ENCODE results near the gene MTUS2.
A peak's percentile ranks its signal among the peaks of the same experiment; 100 is the strongest.

The MTUS2 gene

DNA sequence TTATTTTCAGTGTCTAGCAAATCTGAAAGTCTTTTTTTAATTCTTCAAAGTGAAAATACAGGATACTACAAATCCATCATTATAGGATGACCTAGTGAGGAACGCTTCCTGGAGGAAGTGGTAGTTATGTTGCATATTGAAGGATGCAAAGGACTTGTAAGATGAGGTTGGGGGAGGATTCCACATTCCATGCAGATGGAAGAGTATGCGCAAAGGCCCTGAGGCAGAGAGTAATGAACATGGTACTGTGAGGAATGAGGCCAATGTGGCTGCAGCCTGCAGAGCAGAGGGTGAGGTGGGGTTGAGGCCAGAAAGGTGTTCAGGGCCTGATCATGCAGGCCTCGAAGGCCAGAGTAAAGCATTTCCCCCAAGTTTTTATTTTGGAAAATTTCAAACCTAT lies 202.8 kb downstream of the MTUS2 start:
- DNase-seq (ENCODE audit: low read depth), result no peak

- DNase-seq (ENCODE audit: low read depth), result no peak
Measured at GRCh38 chr13:29024783-29025182, 204.6 kb downstream of the MTUS2 start.

DNA sequence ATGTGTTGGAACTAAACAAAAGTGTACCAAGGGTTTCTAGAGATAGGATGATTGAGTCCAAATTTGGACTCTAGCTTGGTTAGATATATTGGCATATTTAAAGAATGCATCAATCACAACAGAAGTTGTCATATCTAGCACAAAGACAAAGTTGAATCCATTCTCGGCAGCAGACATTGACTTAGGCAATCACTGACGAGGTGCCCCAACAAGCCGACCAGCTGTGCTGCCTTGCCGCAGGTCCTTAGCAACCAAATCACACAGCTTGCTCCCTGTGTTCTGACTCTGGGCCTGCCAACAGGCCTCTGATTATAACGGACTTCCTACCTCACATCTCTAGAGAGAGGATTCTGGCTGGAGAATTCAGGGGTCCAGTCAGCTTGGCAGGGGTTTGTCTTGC lies 208.7 kb downstream of the MTUS2 start:
- no peak for DNase-seq (ENCODE audit: low read depth)

GRCh38 chr13:29038700-29039099 lies 218.6 kb downstream of the MTUS2 start:
- DNase-seq (ENCODE audit: low read depth), result no peak

GRCh38 chr13:29039212-29039611 lies 219.1 kb downstream of the MTUS2 start:
- no peak for DNase-seq (ENCODE audit: low read depth)

GRCh38 chr13:29046588-29046987 lies 226.4 kb downstream of the MTUS2 start:
- DNase-seq (ENCODE audit: low read depth), result no peak

GRCh38 chr13:29049524-29049923 lies 229.4 kb downstream of the MTUS2 start:
- DNase-seq (ENCODE audit: low read depth), result no peak

DNA sequence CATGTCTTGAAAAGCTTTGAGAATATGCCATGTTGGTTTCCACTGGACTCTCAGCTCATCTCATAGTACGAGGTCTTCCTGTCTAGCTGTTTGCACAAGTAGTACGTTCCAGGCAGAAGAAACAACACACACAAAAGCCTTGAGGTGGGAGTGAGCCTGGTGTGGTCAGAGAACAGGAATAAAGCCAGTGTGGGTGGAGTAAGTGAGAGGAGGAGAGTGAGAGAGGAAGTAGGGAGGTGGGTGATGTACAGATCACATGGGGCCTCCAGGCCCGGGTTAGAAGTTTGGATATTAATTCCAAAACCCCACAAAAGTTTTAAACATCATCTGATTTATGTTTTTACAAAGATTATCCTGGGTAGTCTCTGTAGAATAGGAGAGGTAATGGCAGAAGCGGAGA lies 230.6 kb downstream of the MTUS2 start:
- DNase-seq (ENCODE audit: low read depth), result no peak

- no peak for DNase-seq (ENCODE audit: low read depth)
Measured at GRCh38 chr13:29059800-29060199, 239.7 kb downstream of the MTUS2 start.

- DNase-seq (ENCODE audit: low read depth), result no peak
Measured at GRCh38 chr13:29065142-29065541, 245.0 kb downstream of the MTUS2 start.

- DNase-seq (ENCODE audit: low read depth), result no peak
Measured at GRCh38 chr13:29067306-29067945, 247.3 kb downstream of the MTUS2 start.

- DNase-seq (ENCODE audit: low read depth), result no peak
Measured at GRCh38 chr13:29073755-29074154, 253.6 kb downstream of the MTUS2 start.

DNA sequence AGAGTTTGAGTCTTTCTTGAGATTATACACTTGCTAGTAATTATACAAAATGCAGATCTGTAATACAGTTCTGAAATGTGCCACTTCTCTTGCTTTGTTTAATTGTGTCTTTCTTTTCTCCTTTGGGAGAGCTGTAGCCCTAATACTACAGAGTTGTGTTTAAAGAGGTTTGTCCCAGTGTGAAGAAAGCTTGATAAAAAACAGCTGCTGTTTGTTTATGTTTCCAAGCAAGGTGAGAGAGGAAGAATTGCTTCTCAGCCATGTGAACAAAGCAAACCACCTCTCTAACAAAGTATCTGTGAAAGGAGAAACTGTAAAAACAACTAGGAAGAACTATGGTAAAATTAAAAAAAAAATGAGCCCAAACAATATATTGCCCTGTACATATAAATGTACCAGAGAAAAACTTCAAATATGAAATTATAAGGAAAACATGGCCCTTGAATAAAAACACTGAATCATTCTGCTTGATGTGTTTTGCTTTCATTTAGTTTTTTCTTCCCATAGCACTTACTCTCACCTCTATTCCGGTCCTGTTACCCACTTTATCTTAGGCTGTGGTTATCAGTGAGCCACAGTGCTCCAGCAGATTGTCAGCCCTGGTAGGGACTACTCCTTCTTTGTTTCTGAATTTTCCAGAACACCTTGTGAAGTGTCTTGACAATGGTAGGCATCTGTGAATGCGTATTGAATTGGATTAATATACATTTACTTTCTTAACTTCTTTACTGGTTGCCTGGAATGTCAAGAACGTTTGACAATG lies 257.1 kb downstream of the MTUS2 start:
- DNase-seq (ENCODE audit: low read depth), result no peak

- peak; percentile 1 for DNase-seq (ENCODE audit: low read depth)
Measured at GRCh38 chr13:29081036-29081435, 260.9 kb downstream of the MTUS2 start.

DNA sequence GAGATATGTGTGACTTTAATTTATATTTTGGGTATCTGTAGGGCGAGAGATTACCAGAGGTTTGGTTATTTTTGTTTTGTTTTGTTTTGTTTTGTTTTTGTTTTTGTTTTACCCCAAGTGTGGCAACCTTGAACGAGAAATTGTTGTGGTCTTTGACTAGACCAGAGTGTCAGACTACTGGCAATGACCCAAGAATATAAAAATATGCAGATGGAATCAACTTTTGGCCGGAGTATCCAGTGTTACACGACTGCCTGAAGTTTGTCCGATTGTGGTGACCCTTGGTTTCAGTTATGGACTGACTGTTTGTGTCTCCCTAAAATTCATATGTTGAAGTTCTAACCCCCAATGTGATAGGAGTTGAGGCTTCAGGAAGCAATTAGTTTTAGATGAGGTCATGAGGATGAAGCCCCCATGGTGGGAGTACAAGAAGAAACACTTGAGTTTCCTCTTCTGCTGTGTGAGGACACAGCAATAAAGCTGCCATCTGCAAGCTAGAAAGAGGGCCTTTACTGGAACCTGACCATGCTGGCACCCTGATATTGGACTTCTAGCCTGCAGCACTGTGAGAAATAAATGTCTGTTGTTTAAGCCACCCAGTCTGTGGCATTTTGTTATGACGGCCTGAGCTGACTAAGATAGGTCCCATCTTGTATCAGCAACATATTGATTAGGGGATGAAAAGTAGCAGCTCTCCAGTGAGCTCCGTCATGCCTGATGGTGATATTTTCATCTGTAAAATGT lies 261.7 kb downstream of the MTUS2 start:
- no peak for DNase-seq (ENCODE audit: low read depth)

- DNase-seq (ENCODE audit: low read depth), result no peak
Measured at GRCh38 chr13:29099781-29100406, 279.8 kb downstream of the MTUS2 start.

GRCh38 chr13:29100758-29101157 lies 280.6 kb downstream of the MTUS2 start:
- DNase-seq (ENCODE audit: low read depth), result no peak

DNA sequence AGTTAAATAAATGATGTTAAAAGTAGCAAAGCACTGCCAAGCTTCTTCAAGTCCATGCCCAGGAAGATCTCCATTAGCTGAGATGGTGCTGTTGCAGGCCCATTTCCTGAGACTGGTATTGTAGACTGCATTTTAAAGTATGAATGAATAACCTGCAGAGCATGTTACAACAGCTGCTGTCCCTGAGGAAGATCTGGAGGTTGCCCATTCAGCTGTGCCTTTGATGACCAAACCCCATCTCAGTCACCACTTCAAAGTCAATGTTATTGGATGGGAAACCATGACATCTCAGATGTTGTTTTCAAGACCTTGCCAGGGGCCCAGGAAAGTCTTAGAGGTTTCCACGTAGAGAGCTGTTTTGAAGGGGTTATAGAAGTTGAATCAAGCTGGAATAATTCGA lies 281.3 kb downstream of the MTUS2 start:
- DNase-seq (ENCODE audit: low read depth), result no peak

DNA sequence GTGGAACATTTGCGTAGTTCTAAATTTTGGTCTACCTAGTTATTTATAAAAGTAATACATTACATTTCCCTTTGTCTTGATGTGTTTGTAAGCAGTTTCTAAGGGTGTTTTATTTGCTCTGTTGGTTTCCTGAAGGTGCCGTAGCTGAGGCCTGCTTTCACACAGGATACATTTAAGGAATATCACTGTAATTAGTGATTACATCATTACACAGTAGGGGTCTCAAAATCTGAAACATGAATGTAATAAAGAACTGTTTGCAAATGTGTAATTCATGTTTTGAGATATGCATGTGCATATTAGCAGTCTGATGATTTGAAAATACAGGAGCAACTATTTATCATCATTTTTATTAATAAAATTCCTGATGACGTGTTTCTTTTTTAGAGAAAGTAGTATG lies 281.8 kb downstream of the MTUS2 start:
- DNase-seq (ENCODE audit: low read depth), result no peak

DNA sequence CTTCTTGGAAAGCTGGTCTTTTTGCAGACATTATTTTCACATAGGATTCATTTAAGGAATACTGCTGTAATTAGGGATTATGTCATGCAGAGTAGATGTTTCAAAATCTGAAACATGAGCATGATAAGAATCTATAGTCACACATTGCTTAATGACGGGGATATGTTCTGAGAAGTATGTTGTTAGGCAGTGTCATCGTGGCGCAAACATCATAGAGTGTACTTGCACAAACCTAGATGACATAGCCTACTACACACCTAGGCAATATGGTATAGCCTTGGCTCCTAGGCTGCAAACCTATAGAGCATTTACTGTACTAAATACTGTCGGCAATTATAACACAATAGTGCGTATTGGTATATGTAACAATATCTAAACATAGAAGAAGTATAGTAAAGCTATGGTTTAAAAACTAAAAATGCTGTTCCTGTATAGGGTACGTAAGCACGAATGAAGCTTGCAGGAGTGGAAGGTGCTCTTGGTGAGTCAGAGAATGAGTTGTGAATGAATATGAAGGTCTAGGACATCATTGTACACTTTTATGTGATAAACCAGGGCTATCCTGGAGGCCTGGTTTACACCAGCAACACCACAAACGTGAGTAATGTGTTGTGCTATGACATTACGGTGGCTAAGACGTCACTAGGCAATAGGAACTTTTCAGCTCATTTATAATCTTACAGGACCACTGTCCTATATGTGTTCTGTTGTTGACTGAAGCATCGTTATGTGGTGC lies 283.1 kb downstream of the MTUS2 start:
- no peak for DNase-seq (ENCODE audit: low read depth)

GRCh38 chr13:29104461-29104860 lies 284.3 kb downstream of the MTUS2 start:
- DNase-seq (ENCODE audit: low read depth), result no peak

- DNase-seq (ENCODE audit: low read depth), result no peak
Measured at GRCh38 chr13:29105779-29106178, 285.6 kb downstream of the MTUS2 start.
